Ishikawa (cell line): ENCODE results near the gene CEACAM16.

Experiments used
- CEBPB ChIP-seq: IDR thresholded peaks from 2 replicates; pipeline ENCODE4 v1.6.1; 2012
- EP300 ChIP-seq: IDR thresholded peaks from 2 replicates; pipeline ENCODE4 v1.6.1; 2012; ENCODE audit warnings: borderline replicate concordance
- RAD21 ChIP-seq: IDR thresholded peaks from 2 replicates; pipeline ENCODE4 v1.6.1; 2012; ENCODE audit warnings: low read depth
- TAF1 ChIP-seq: IDR thresholded peaks from 2 replicates; pipeline ENCODE4 v1.6.1; 2012; ENCODE audit warnings: low read depth, mild to moderate bottlenecking
- TCF12 ChIP-seq: IDR thresholded peaks from 2 replicates; pipeline ENCODE4 v1.6.1; 2012; ENCODE audit warnings: low read depth
- TEAD4 ChIP-seq: IDR thresholded peaks from 2 replicates; pipeline ENCODE4 v1.6.1; 2012
- USF1 ChIP-seq: IDR thresholded peaks from 2 replicates; pipeline ENCODE4 v1.6.1; 2012
- YY1 ChIP-seq: IDR thresholded peaks from 2 replicates; pipeline ENCODE4 v1.6.1; 2012; ENCODE audit warnings: low read depth
- ZBTB7A ChIP-seq: IDR thresholded peaks from 2 replicates; pipeline ENCODE4 v1.6.1; 2012; ENCODE audit warnings: low read depth
- TF ChIP-seq, protein P1 (sequence below): IDR thresholded peaks from 2 replicates; pipeline ENCODE4 v1.6.1; 2012; ENCODE audit warnings: low read depth, mild to moderate bottlenecking

DNA sequence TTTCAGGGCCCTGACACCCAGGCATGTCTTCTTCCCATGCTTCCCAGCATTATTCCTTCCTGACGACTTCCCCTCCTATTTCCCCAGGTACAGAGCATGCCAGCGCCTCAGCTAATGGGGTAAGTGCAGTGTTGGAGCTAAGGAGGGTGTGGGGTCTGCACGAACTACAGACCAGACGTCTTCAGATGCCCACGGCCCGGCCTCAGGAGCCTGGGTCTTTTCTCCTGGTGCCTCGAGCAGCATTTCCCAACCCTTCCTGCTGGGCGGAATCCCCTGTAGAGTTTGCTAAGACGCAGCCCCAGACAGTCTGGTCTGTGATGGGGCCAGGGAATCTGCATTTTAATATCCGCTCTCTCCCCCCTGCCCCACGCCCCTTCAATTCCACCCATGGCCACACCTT, 37.7 kb upstream of the CEACAM16 start:
- TF ChIP-seq EP300 (no peak), TEAD4 (no peak), RAD21 (no peak), TCF12 (no peak), USF1 (no peak), TAF1 (no peak), CEBPB (no peak), ZBTB7A (no peak), YY1 (no peak)
- TF ChIP-seq, protein P1, sequence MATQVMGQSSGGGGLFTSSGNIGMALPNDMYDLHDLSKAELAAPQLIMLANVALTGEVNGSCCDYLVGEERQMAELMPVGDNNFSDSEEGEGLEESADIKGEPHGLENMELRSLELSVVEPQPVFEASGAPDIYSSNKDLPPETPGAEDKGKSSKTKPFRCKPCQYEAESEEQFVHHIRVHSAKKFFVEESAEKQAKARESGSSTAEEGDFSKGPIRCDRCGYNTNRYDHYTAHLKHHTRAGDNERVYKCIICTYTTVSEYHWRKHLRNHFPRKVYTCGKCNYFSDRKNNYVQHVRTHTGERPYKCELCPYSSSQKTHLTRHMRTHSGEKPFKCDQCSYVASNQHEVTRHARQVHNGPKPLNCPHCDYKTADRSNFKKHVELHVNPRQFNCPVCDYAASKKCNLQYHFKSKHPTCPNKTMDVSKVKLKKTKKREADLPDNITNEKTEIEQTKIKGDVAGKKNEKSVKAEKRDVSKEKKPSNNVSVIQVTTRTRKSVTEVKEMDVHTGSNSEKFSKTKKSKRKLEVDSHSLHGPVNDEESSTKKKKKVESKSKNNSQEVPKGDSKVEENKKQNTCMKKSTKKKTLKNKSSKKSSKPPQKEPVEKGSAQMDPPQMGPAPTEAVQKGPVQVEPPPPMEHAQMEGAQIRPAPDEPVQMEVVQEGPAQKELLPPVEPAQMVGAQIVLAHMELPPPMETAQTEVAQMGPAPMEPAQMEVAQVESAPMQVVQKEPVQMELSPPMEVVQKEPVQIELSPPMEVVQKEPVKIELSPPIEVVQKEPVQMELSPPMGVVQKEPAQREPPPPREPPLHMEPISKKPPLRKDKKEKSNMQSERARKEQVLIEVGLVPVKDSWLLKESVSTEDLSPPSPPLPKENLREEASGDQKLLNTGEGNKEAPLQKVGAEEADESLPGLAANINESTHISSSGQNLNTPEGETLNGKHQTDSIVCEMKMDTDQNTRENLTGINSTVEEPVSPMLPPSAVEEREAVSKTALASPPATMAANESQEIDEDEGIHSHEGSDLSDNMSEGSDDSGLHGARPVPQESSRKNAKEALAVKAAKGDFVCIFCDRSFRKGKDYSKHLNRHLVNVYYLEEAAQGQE, result no peak
